ENCODE results near the gene HNRNPC. TPM values are rescaled to one million over a fixed set of nuclear protein-coding genes. Genes with fewer than 3 reads are reported as not detected.
A peak's percentile ranks its signal among the peaks of the same experiment; 100 is the strongest.
"Not testable (repeated sequence)": the region's sequence is repeated elsewhere in the genome, so short reads cannot be mapped to it uniquely, and the experiment has no call there.

Gene HNRNPC
- total RNA-seq, 2 donors from 2014 or later, result 1,220 to 1,492 TPM

DNA sequence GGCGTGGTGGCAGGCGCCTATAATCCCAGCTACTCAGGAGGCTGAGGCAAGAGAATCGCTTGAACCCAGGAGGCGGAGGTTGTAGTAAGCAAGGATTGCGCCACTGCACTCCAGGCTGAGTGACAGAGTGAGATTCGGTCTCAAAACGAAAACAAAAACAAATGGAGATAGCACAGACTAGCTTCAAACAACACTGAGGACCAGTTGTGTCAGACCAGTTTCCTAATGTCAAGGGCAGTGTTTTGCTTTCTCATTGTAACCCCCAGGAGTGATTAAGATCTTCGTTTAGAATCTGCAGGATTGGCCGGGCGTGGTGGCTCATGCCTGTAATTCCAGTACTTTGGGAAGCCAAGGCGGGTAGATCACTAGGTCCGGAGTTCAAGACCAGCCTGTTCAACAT is 29.1 kb upstream of the HNRNPC start:
- ATAC-seq (replicated peaks in 1 of 2), result no peak
- Mint-ChIP-seq H3K4me3 (no peak overlapping the region), H3K4me1 (ENCODE audit: low read depth) (peaks cover 6% of the 10 kb centered on the region), H3K9me3 (no peaks in the 10 kb centered on the region), H3K36me3 (ENCODE audit: insufficient read depth in 2 of 2) (no peaks in the 10 kb centered on the region), H3K27me3 (ENCODE audit: low read depth) (no peaks in the 10 kb centered on the region), H3K27ac (no peak overlapping the region)
- no peak for DNase-seq

DNA sequence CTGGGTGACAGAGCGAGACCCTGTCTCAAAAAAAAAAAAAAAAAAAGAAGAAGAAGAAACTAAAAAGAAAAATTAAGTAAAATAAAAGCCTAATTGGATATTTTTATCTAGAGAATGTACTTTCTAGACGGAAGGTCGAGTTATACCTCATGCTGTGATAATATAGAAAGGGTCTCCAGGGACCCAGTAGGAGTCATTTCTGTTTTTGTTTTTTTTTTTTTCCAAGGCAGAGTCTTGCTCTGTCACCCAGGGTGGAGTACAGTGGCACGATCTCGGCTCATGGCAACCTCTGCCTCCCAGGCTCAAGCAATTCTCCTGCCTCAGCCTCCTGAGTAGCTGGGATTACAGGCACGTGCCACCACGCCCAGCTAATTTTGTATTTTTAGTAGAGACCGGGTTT is 24.8 kb upstream of the HNRNPC start:
- not testable (repeated sequence) for H3K36me3 Mint-ChIP-seq (ENCODE audit: insufficient read depth in 2 of 2); ATAC-seq (replicated peaks in 1 of 2); H3K27me3 Mint-ChIP-seq (ENCODE audit: low read depth); H3K4me3 Mint-ChIP-seq; H3K4me1 Mint-ChIP-seq (ENCODE audit: low read depth); H3K9me3 Mint-ChIP-seq; DNase-seq; H3K27ac Mint-ChIP-seq

DNA sequence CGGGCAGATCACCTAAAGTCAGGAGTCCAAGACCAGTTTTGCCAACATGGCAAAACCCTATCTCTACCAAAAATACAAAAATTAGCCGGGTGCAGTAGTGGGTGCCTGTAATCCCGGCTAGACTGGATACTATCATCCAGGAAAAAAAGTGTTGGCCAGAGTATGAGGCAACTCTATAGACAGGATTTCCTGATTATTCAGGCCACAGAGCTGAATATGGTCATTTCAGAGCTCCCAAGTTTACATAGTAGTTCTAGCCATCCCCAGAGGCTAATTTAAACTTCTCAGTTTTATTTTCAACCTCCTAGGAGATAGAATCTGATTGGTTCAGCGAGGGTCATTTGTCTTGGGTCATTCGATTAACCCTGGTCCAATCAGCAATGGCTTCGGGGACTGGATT is 17.9 kb upstream of the HNRNPC start:
- H3K27me3 Mint-ChIP-seq (ENCODE audit: low read depth), result peaks cover 10% of the 10 kb centered on the region
- H3K9me3 Mint-ChIP-seq, result no peaks in the 10 kb centered on the region
- H3K27ac Mint-ChIP-seq, result no peak overlapping the region
- H3K4me1 Mint-ChIP-seq (ENCODE audit: low read depth), result no peaks in the 10 kb centered on the region
- no peaks in the 10 kb centered on the region for H3K36me3 Mint-ChIP-seq (ENCODE audit: insufficient read depth in 2 of 2)
- DNase-seq, result no peak
- ATAC-seq (replicated peaks in 1 of 2), result no peak
- H3K4me3 Mint-ChIP-seq, result no peak overlapping the region

- not testable (repeated sequence) for H3K27ac Mint-ChIP-seq; H3K4me3 Mint-ChIP-seq; H3K4me1 Mint-ChIP-seq (ENCODE audit: low read depth)
These were observed 17.3 kb upstream of the HNRNPC start for GRCh38 chr14:21286516-21286915.

GRCh38 chr14:21281917-21282316 is 12.7 kb upstream of the HNRNPC start:
- peaks cover 10% of the 10 kb centered on the region for H3K27me3 Mint-ChIP-seq (ENCODE audit: low read depth)
- not testable (repeated sequence) for H3K36me3 Mint-ChIP-seq (ENCODE audit: insufficient read depth in 2 of 2)

More at GRCh38 chr14:21286516-21286915, 17.3 kb upstream of the HNRNPC start:
- ATAC-seq (replicated peaks in 1 of 2); DNase-seq; H3K36me3 Mint-ChIP-seq (ENCODE audit: insufficient read depth in 2 of 2); H3K9me3 Mint-ChIP-seq: not testable (repeated sequence)
- H3K27me3 Mint-ChIP-seq (ENCODE audit: low read depth), result peaks cover 10% of the 10 kb centered on the region

DNA sequence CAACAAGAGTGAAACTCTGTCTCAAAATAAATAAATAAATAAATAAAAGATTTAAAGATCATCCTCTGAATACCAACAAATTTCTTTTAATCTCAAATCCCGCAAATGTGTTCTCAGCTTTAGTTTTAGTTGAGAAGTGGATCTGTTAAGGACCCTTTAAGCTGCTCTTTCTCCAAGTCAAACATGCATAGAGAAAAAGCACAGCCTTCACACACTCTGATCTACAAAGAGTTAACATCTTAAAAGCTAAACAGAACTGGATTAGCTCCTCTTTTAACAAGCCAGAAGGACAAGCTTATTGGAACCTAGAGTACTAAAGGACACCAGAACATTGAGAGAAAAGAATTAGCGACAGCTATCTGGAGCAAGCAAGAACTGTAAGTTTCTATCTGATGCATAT is 10.5 kb upstream of the HNRNPC start, which contains the start of gene RPGRIP1:
TSS of gene RPGRIP1 (plus strand) at position 301 of the 400 bp plus-strand sequence. CDS start 7,894 bp downstream, outside the sequence.
- no peak for DNase-seq
- Mint-ChIP-seq H3K9me3 (no peaks in the 10 kb centered on the region), H3K27me3 (ENCODE audit: low read depth) (peaks cover 6% of the 10 kb centered on the region), H3K4me3 (no peak within 1 kb of the TSS), H3K4me1 (ENCODE audit: low read depth) (no peaks in the 10 kb centered on the region), H3K36me3 (ENCODE audit: insufficient read depth in 2 of 2) (no peaks in the 10 kb centered on the region), H3K27ac (no peak within 1 kb of the TSS)
- no peak for ATAC-seq (replicated peaks in 1 of 2)

More at GRCh38 chr14:21281917-21282316, 12.7 kb upstream of the HNRNPC start:
- H3K27ac Mint-ChIP-seq; H3K9me3 Mint-ChIP-seq; H3K4me1 Mint-ChIP-seq (ENCODE audit: low read depth); H3K4me3 Mint-ChIP-seq; DNase-seq; ATAC-seq (replicated peaks in 1 of 2): not testable (repeated sequence)

DNA sequence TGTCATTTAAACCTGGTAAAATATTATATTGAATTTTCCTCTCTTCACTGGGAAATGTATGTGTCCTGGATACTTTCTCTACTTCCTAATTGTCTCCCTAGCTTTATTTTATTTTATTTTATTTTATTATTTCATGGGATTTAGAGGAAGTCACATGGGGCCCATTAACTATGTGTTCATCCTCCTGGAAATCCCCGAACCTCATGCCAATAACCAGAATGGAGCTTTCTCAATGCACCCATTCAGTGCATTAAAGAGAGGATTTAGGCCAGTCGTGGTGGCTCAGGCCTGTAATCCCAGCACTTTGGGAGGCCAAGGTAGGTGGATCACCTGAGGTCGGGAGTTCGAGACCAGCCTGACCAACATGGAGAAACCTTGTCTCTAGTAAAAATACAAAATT is 9.4 kb upstream of the HNRNPC start:
- H3K27ac Mint-ChIP-seq, result no peak overlapping the region
- H3K4me1 Mint-ChIP-seq (ENCODE audit: low read depth), result no peaks in the 10 kb centered on the region
- ATAC-seq (replicated peaks in 1 of 2) (no peak), DNase-seq (no peak)
- no peak overlapping the region for H3K4me3 Mint-ChIP-seq
- H3K27me3 Mint-ChIP-seq (ENCODE audit: low read depth), result no peaks in the 10 kb centered on the region
- H3K36me3 Mint-ChIP-seq (ENCODE audit: insufficient read depth in 2 of 2), result no peaks in the 10 kb centered on the region
- H3K9me3 Mint-ChIP-seq, result no peaks in the 10 kb centered on the region

GRCh38 chr14:21275261-21275858 is 6.1 kb upstream of the HNRNPC start:
- DNase-seq (no peak), ATAC-seq (replicated peaks in 1 of 2) (no peak)
- Mint-ChIP-seq H3K4me3 (peak overlapping the region in 1 of 2 donors; percentile 29), H3K36me3 (ENCODE audit: insufficient read depth in 2 of 2) (no peaks in the 10 kb centered on the region), H3K4me1 (ENCODE audit: low read depth) (peaks cover under 1% of the 10 kb centered on the region), H3K27ac (no peak overlapping the region), H3K9me3 (no peaks in the 10 kb centered on the region), H3K27me3 (ENCODE audit: low read depth) (no peaks in the 10 kb centered on the region)

GRCh38 chr14:21272661-21273060 is 3.4 kb upstream of the HNRNPC start:
- H3K27me3 Mint-ChIP-seq (ENCODE audit: low read depth); H3K27ac Mint-ChIP-seq; DNase-seq; ATAC-seq (replicated peaks in 1 of 2); H3K4me3 Mint-ChIP-seq; H3K9me3 Mint-ChIP-seq; H3K4me1 Mint-ChIP-seq (ENCODE audit: low read depth): not testable (repeated sequence)
- peaks cover 12 to 14% of the 10 kb centered on the region in 2 donors for H3K36me3 Mint-ChIP-seq (ENCODE audit: insufficient read depth in 2 of 2)

DNA sequence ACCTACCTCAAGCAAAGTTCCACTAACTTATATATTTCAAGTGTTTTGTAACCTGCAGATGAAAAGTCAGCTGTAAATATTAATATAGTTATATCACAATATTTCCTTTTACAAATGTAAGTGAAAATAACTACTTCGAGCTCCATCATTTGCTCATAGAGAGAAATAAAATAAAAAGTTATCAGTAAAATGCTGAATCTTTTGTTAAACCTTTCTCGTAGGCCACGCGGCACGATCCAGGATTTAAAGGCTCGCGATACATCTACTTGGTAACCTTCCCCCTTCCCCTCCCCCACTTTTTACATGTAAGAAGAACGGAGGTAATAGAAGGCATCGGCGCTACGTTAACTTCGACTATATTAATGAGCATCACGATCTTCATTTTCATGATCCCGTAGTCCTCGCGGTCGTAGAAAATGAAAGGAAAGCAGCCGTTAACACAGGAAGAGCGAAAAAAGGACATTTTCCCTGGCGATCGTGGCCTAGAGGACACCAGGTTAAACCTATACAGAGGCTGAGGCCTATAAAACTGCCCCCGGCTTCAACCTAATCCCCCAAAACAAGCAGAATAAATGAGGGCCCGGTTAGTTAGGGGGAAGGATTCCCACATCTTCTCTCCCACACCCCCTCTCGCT is 508 bp downstream of the HNRNPC start:
- Mint-ChIP-seq H3K4me1 (ENCODE audit: low read depth) (peaks cover 44% of the 10 kb centered on the region), H3K27ac (peak overlapping the region; percentile 100), H3K9me3 (no peaks in the 10 kb centered on the region), H3K36me3 (ENCODE audit: insufficient read depth in 2 of 2) (peaks cover 25 to 47% of the 10 kb centered on the region in 2 donors), H3K4me3 (peak overlapping the region; percentile 97 to 98), H3K27me3 (ENCODE audit: low read depth) (no peaks in the 10 kb centered on the region)
- peak; percentile 26 to 43 for DNase-seq
- ATAC-seq (replicated peaks in 1 of 2), result no peak

DNA sequence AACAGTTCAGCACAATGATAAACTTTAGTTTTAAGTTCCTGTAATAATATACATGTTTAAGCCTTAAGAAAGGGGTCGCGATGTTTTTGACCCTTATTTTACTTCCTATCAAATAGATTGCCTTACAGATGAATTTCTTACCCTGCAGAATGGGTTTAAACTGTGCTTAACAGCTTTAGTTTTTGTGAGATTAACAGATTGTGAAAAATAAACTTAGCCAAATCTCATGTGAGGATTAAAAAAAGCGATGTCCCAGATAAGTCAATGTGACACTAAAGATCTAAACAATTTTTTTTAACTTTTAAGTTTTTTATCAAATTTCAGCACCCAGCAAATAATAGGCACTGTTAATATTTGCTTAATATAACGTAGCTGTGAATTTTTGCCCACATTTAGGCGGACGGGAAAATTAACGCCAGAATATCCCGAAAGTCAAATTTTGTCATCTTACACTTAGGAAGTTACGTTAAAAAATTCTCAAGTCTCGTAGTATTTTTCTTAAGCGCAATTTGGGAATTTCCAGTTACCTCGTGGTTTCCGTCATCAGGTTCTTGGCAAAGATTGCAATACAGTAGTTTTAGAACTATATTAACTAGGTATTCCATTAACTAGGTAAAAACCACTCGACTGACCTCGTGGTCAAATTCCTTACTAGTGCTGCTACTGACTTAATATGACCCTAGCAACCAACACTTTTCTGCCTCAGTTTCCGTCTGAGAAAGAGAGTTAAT is 1.2 kb downstream of the HNRNPC start:
- H3K9me3 Mint-ChIP-seq, result no peaks in the 10 kb centered on the region
- H3K27ac Mint-ChIP-seq, result peak overlapping the region; percentile 100
- H3K4me1 Mint-ChIP-seq (ENCODE audit: low read depth), result peaks cover 51% of the 10 kb centered on the region
- H3K4me3 Mint-ChIP-seq, result peak overlapping the region; percentile 97 to 98
- no peak for ATAC-seq (replicated peaks in 1 of 2)
- peaks cover 29 to 54% of the 10 kb centered on the region in 2 donors for H3K36me3 Mint-ChIP-seq (ENCODE audit: insufficient read depth in 2 of 2)
- no peaks in the 10 kb centered on the region for H3K27me3 Mint-ChIP-seq (ENCODE audit: low read depth)
- no peak for DNase-seq

- Mint-ChIP-seq H3K4me1 (ENCODE audit: low read depth) (peaks cover 57% of the 10 kb centered on the region), H3K9me3 (no peaks in the 10 kb centered on the region), H3K27ac (peak overlapping the region; percentile 100), H3K4me3 (peak overlapping the region; percentile 97 to 98), H3K27me3 (ENCODE audit: low read depth) (no peaks in the 10 kb centered on the region), H3K36me3 (ENCODE audit: insufficient read depth in 2 of 2) (peaks cover 35 to 59% of the 10 kb centered on the region in 2 donors)
- DNase-seq (no peak), ATAC-seq (replicated peaks in 1 of 2) (no peak)
These were observed 1.8 kb downstream of the HNRNPC start for GRCh38 chr14:21267431-21267845.

Data from activated T-cell treated with anti-CD3 and anti-CD28 coated beads, Interleukin-2, amount 50 U/mL, for 72 hours (primary cell).